Caco-2 (cell line): Measurements from ENCODE around the gene ZNF557. TPM values are rescaled to one million over a fixed set of nuclear protein-coding genes. Genes with fewer than 3 reads are reported as not detected.

ENCODE experiments used
- BruUV-seq: library from RNA; stranded (reverse); fragments of 400-500 nt; replicated peaks from 2 replicates; lab custom pipeline; 2021; lab: Mats Ljungman, UMichigan
- CTCF ChIA-PET: fragments of 300-600 bp; sonication (Branson Sonifier 250); formaldehyde crosslinking; loops from one replicate; lab custom pipeline; 2022; ENCODE audit warnings: antibody characterized with exemption; lab: Charles Lee
- POLR2A ChIA-PET: fragments of 300-600 bp; sonication (Branson Sonifier 250); formaldehyde crosslinking; loops from one replicate; lab custom pipeline; 2022; ENCODE audit warnings: antibody characterized with exemption; lab: Charles Lee
- DNase-seq, 2 experiments: peaks; one replicate each; pipeline versions ENCODE4 v3.0.0 to v3.0.0-alpha.2; 2020 to 2022
- H3K27me3 ChIP-seq: replicated peaks from 2 replicates; pipeline ENCODE4 v1.6.0; 2011; ENCODE audit warnings: low read length; ENCODE audit not compliant: control insufficient read depth, insufficient read depth
- H3K36me3 ChIP-seq: 2 replicates; pipeline ENCODE4 v1.5.1; 2011; ENCODE audit warnings: low read length; ENCODE audit not compliant: control insufficient read depth, insufficient read depth
- H3K4me1 ChIP-seq: fragments of 250-450 bp; sonication (Bioruptor Pico); 2 replicates; pipeline ENCODE4 v1.5.1; 2020; ENCODE audit warnings: mild to moderate bottlenecking
- H3K4me3 ChIP-seq: 2 replicates; pipeline ENCODE4 v1.5.1; 2011; ENCODE audit warnings: low read depth, mild to moderate bottlenecking, control low read depth, low read length
- H3K9me3 ChIP-seq: fragments of 250-450 bp; sonication (Bioruptor Pico); 2 replicates; pipeline ENCODE4 v1.5.1; 2020; ENCODE audit warnings: mild to moderate bottlenecking, moderate library complexity
- H3K27ac Mint-ChIP-seq: one replicate; pipeline ENCODE4 v1.8.0; 2022; ENCODE audit warnings: mixed read lengths; ENCODE audit not compliant: unreplicated experiment
- H3K27me3 Mint-ChIP-seq: one replicate; pipeline ENCODE4 v1.8.0; 2022; ENCODE audit warnings: mixed read lengths; ENCODE audit not compliant: insufficient read depth, unreplicated experiment
- H3K36me3 Mint-ChIP-seq: one replicate; pipeline ENCODE4 v1.8.0; 2022; ENCODE audit warnings: mild to moderate bottlenecking, mixed read lengths; ENCODE audit not compliant: insufficient read depth, unreplicated experiment
- H3K4me1 Mint-ChIP-seq: one replicate; pipeline ENCODE4 v1.8.0; 2022; ENCODE audit warnings: low read depth, mixed read lengths; ENCODE audit not compliant: unreplicated experiment
- H3K4me3 Mint-ChIP-seq: one replicate; pipeline ENCODE4 v1.8.0; 2022; ENCODE audit warnings: mild to moderate bottlenecking, moderate library complexity, mixed read lengths; ENCODE audit not compliant: unreplicated experiment
- H3K9me3 Mint-ChIP-seq: one replicate; pipeline ENCODE4 v1.8.0; 2022; ENCODE audit warnings: mixed read lengths; ENCODE audit not compliant: unreplicated experiment
- CTCF ChIP-seq, 2 experiments: fragments of 200-600 bp in 1 of 2; IDR thresholded peaks; 1 replicate in 1 of 2; 2 replicates in 1 of 2; pipeline versions ENCODE4 v1.5.1 to v1.8.0; 2011 to 2022; ENCODE audit warnings: antibody characterized with exemption in 1 of 2, control low read depth in 1 of 2, inconsistent platforms in 1 of 2, low read depth in 1 of 2, low read length in 1 of 2, mild to moderate bottlenecking in 1 of 2, moderate library complexity in 1 of 2; ENCODE audit not compliant: insufficient read depth in 1 of 2, severe bottlenecking in 1 of 2, unreplicated experiment in 1 of 2
- intact Hi-C: fragments of 100-400 bp; cut with micrococcal nuclease; formaldehyde crosslinking; loops from one replicate; pipeline ENCODE4 v1.10.0; 2022; ENCODE audit not compliant: unreplicated experiment
- total RNA-seq: library from RNA; stranded (reverse); gene quantifications from 2 replicates; pipeline ENCODE4 v1.2.3, GENCODE V29; 2022

Gene ZNF557
- total RNA-seq, 1 experiment from 2014 or later, result 8.3 TPM

- H3K4me3 ChIP-seq, result no peak overlapping the region
- intact Hi-C loops, result no loop called here
- no peak for TF ChIP-seq CTCF (IDR thresholded peaks at IDR 0.05; ENCODE audit: insufficient read depth in 1 of 2, low read depth in 1 of 2, low read length in 1 of 2, severe bottlenecking in 1 of 2, unreplicated experiment in 1 of 2)
- no peaks in the 10 kb centered on the region for H3K27me3 ChIP-seq
- H3K4me1 ChIP-seq, result no peaks in the 10 kb centered on the region
- H3K4me1 Mint-ChIP-seq, result no peaks in the 10 kb centered on the region
- BruUV-seq, result no TSS peak
- H3K9me3 Mint-ChIP-seq, result no peaks in the 10 kb centered on the region
- H3K4me3 Mint-ChIP-seq, result no peak overlapping the region
- H3K27ac Mint-ChIP-seq, result no peak overlapping the region
- no peaks in the 10 kb centered on the region for H3K27me3 Mint-ChIP-seq
- peaks cover 29% of the 10 kb centered on the region for H3K36me3 Mint-ChIP-seq
- H3K36me3 ChIP-seq, result no peaks in the 10 kb centered on the region; the same call in none of the 2 replicates
- H3K9me3 ChIP-seq, result no peaks in the 10 kb centered on the region
- ChIA-PET POLR2A (no interaction called here), CTCF (interaction anchor here (0.7 kb wide), 1 partner anchor 33 kb away, joined by 9 read pairs; no protein-coding TSS in a partner anchor)
- DNase-seq, result no peak
Measured at GRCh38 chr19:7115721-7116120, 46.2 kb downstream of the ZNF557 start.

- intact Hi-C loops, result no loop called here
- H3K27ac Mint-ChIP-seq, result no peak overlapping the region
- no peaks in the 10 kb centered on the region for H3K27me3 Mint-ChIP-seq
- no peak for DNase-seq
- no peak for TF ChIP-seq CTCF (IDR thresholded peaks at IDR 0.05; ENCODE audit: insufficient read depth in 1 of 2, low read depth in 1 of 2, low read length in 1 of 2, severe bottlenecking in 1 of 2, unreplicated experiment in 1 of 2)
- peaks cover 1% of the 10 kb centered on the region for H3K36me3 ChIP-seq
- H3K4me3 Mint-ChIP-seq, result no peak overlapping the region
- peaks cover 35% of the 10 kb centered on the region for H3K36me3 Mint-ChIP-seq
- H3K9me3 ChIP-seq, result no peaks in the 10 kb centered on the region
- POLR2A ChIA-PET, result no interaction called here
- BruUV-seq, result no TSS peak
- no peaks in the 10 kb centered on the region for H3K27me3 ChIP-seq
- no peak overlapping the region for H3K4me3 ChIP-seq
- no peaks in the 10 kb centered on the region for H3K4me1 ChIP-seq
- no peaks in the 10 kb centered on the region for H3K9me3 Mint-ChIP-seq
- CTCF ChIA-PET, result no interaction called here
- H3K4me1 Mint-ChIP-seq, result no peaks in the 10 kb centered on the region
Measured at GRCh38 chr19:7117248-7117647, 47.7 kb downstream of the ZNF557 start.

- H3K9me3 ChIP-seq, result no peaks in the 10 kb centered on the region
- H3K4me3 Mint-ChIP-seq, result no peak overlapping the region
- intact Hi-C loops, result no loop called here
- no TSS peak for BruUV-seq
- no peaks in the 10 kb centered on the region for H3K27me3 ChIP-seq
- POLR2A ChIA-PET, result no interaction called here
- H3K27ac Mint-ChIP-seq, result peak overlapping the region; percentile 3
- H3K4me1 ChIP-seq, result no peaks in the 10 kb centered on the region
- peaks cover 1% of the 10 kb centered on the region for H3K36me3 ChIP-seq
- H3K36me3 Mint-ChIP-seq, result peaks cover 44% of the 10 kb centered on the region
- H3K4me1 Mint-ChIP-seq, result no peaks in the 10 kb centered on the region
- H3K4me3 ChIP-seq, result no peak overlapping the region
- CTCF ChIA-PET, result no interaction called here
- H3K27me3 Mint-ChIP-seq, result no peaks in the 10 kb centered on the region
- H3K9me3 Mint-ChIP-seq, result peaks cover 5% of the 10 kb centered on the region
- TF ChIP-seq CTCF (IDR thresholded peaks at IDR 0.05; ENCODE audit: insufficient read depth in 1 of 2, low read depth in 1 of 2, low read length in 1 of 2, severe bottlenecking in 1 of 2, unreplicated experiment in 1 of 2), result no peak
- DNase-seq, result no peak
Measured at GRCh38 chr19:7119582-7119981, 50.1 kb downstream of the ZNF557 start.
